GM18502 (cell line): ENCODE results near the gene MOCS1.

Source experiments
- ATAC-seq: cut with Tn5 transposase; IDR thresholded peaks from one replicate; pipeline ENCODE4 v1.9.1; 2021; ENCODE audit warnings: mild to moderate bottlenecking; ENCODE audit not compliant: unreplicated experiment, poor library complexity

Gene MOCS1

DNA sequence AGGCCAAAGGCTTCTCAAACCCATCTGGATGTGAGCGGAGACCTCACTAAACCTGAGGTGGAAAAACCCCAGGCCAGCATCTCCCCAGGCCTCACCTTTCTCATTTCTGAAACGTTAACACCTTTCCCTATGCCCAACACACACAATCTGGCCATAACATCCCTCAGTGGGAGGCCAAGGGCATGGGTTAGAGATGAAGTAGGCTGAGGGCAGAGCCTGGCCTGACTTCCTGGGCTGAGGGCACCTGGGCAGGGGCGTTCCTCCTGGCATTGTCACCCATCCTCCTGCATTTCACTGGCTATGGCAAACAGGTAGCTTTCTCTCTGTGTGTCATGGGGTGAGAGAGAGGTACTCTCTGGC is 8.4 kb downstream of the MOCS1 start:
- no peak for ATAC-seq

- ATAC-seq = no peak
Observed at GRCh38 chr6:39925191-39925930, 8.9 kb downstream of the MOCS1 start.

- no peak for ATAC-seq
Observed at GRCh38 chr6:39924283-39924682, 10.0 kb downstream of the MOCS1 start.

DNA sequence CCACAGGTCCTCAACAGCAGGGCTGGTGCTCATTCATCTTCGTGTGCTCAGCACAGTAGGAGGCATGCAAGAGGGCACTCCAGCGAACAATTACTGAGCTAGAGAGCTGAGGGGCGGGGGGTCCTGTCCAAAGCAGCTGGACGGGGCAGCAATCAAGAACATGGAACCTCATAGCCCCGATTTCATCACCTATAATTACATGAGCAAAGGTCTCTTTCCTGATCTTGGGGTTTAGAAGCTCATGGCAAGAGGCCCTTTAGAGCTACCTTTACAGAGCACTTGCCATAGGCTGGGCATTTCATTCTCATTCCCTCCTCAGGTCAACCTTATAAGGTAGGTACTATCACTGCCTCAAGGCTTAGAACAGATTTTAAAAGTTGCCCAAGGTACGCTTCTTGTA is 10.4 kb downstream of the MOCS1 start:
- ATAC-seq = no peak

- no peak for ATAC-seq
Observed at GRCh38 chr6:39923394-39923793, 10.9 kb downstream of the MOCS1 start.

DNA sequence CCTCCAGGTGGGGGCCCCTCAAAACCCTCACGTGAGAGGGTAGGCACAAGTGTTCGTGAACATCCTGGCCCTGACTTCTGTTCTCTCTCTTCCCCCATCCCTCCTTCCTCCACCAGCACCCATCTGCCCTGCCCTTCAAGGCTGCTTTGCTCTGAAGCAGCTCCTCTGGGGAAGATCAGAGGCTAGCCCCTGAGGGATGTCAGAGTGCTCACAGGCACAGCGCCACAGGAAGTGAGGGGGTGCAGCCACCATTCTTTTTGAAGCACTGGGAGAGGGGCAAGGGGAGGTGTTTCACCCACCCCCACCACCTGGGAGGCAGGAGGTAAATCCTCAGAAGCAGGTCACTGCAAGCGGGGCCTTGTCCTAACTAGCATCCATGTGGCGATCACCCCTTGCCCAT is 11.4 kb downstream of the MOCS1 start:
- no peak for ATAC-seq

DNA sequence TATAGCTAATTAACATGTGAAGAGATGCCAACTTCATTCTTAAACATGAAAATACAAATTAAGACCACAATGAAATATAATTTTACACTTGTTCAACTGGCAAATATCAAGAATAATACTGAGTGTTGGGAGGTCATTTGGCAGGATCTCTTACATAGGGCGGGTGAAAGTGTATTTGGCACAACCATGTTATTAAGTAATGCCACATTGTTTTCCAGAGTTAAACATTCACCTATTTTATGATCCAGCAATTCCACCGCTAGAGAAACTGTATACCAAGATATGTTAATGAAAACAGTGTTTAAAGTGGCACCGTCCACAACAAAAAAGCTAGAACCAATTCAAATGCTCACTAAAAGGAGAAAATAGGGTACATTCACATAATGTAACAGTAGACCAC is 14.1 kb downstream of the MOCS1 start:
- ATAC-seq = no peak

DNA sequence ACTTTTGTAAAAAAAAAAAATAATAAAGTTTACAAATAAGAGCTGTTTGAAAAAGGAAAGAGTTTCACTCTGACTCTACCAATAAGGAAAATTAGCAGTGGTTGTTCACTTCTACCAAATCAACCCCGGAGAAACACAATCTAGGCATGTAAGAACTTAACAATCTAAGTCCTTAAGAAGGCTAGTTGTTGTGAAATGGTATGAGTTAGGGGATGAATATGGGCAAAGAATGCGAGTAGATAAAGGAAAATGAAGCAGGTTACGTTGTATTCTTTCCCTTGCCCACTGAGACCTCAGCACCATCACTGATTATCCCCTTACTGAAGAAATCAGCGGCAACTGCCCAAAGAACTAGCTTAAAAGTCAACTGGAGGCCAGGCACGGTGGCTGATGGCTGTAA is 15.4 kb downstream of the MOCS1 start:
- ATAC-seq = no peak

DNA sequence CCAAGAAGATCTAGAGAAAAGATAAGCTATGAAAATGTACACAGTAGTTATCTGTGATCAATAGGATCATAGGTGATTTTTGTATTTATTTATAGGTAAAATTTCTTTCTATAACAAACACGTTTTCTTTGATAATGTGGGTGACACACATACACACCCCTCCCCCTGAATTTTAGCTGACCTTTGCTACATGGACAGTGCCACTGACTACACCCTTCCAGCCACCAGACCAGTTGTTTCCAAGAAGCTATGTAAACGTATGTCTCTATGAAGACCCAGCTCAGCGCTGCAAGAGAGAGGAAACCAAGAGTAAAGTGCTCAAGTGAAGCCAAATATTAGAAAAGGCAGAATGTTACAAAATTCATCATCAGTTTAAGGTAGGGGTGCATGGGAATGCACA is 16.3 kb downstream of the MOCS1 start:
- ATAC-seq = no peak

GRCh38 chr6:39917329-39917728 is 16.9 kb downstream of the MOCS1 start:
- ATAC-seq = no peak

GRCh38 chr6:39915866-39916265 is 18.4 kb downstream of the MOCS1 start:
- no peak for ATAC-seq

DNA sequence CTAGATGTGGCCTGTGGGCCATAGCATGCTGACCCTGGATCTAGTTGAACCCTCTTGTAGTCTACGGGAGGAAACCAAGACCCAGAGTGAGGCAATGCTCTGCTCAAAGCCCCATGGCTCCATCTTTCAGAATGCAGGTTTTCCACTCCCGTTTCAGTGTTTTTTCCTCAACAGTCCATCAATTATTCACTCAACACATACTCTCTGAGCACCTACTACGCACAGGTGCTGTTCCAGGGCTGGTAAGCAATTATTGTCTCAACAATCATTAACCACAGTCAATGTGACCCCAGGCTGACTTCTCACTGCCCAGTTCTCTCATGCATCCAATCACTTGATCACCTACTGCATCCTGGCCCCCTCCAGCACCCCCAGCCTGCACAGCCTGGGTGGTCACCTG is 20.0 kb downstream of the MOCS1 start:
- ATAC-seq = no peak

- ATAC-seq = no peak
Observed at GRCh38 chr6:39913391-39913916, 20.8 kb downstream of the MOCS1 start.

GRCh38 chr6:39912446-39912845 is 21.8 kb downstream of the MOCS1 start:
- ATAC-seq = no peak

- no peak for ATAC-seq
Observed at GRCh38 chr6:39911513-39912125, 22.6 kb downstream of the MOCS1 start.

DNA sequence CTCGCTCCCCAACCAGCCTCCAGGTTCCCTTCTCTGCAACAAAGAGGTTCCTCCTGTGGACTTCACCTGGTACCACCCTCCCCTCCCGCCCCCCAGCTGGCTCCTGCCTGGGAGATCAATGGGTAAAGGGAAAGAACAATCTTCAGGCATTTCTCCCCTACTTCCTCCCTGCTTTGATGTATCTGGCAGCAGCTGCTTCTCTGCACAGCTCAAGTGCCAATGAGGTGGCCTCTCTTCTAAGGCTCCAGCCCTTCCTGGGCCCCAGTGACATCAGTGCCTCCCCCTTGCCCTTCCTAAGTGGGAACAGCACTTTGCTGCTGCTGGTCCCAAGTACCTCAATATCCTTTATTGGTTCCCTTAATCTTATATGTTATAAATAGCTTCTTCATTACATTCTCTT is 23.5 kb downstream of the MOCS1 start:
- ATAC-seq = no peak

- no peak for ATAC-seq
Observed at GRCh38 chr6:39910164-39910563, 24.1 kb downstream of the MOCS1 start.

DNA sequence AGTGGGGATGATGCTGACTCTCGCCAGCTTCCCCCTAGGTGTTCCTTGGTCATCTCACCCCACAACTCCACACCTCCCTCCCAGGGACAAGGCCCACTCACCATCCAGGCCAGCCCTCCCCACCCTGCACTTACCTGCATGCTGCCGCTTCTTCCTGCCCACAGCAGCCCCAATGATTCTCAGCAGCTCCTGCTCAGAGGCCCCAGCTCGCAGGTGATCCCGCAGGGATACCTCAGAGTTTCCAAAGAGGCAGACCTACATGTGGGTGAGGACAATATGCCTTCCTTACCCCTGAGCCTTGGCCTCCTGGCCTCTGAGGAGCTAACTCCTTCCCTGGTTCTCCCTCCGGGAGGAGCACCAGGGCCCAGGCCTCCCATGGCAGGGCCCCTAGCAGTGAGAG is 24.6 kb downstream of the MOCS1 start:
- ATAC-seq = no peak

GRCh38 chr6:39908838-39909583 is 25.3 kb downstream of the MOCS1 start:
- ATAC-seq = no peak

GRCh38 chr6:39907871-39908575 is 26.2 kb downstream of the MOCS1 start:
- ATAC-seq = no peak

- no peak for ATAC-seq
Observed at GRCh38 chr6:39906318-39906761, 27.9 kb downstream of the MOCS1 start.
